Measurements from ENCODE around the gene ADRA2B.
"Not testable (repeated sequence)": the region's sequence is repeated elsewhere in the genome, so short reads cannot be mapped to it uniquely, and the experiment has no call there.

ADRA2B gene

GRCh38 chr2:96143848-96144480 lies 27.6 kb upstream of the ADRA2B start:
- Histone ChIP-seq H3K9ac (peak overlapping the region; percentile 94), H3K27ac (peak overlapping the region; percentile 95), H3K4me3 (peak overlapping the region; percentile 96), H3K27me3 (no peaks in the 10 kb centered on the region), H4K20me1 (peaks cover 28% of the 10 kb centered on the region), H3K9me3 (no peaks in the 10 kb centered on the region), H3K4me2 (peak overlapping the region; percentile 95), H3K36me3 (peaks cover 23% of the 10 kb centered on the region), H3K4me1 (peaks cover 78% of the 10 kb centered on the region)
- no peak for TF ChIP-seq Cebpa-rat (IDR thresholded peaks at IDR 0.05)

- Histone ChIP-seq H3K4me1 (peaks cover 72% of the 10 kb centered on the region), H3K4me3 (peak overlapping the region; percentile 96), H3K9ac (peak overlapping the region; percentile 94), H3K4me2 (peak overlapping the region; percentile 95), H3K27me3 (no peaks in the 10 kb centered on the region), H3K9me3 (no peaks in the 10 kb centered on the region), H3K36me3 (peaks cover 23% of the 10 kb centered on the region), H3K27ac (peak overlapping the region; percentile 8; the same call in 1 of the 2 replicates), H4K20me1 (peaks cover 28% of the 10 kb centered on the region)
- TF ChIP-seq Cebpa-rat (IDR thresholded peaks at IDR 0.05) = no peak
Observed at GRCh38 chr2:96143231-96143847, 27.0 kb upstream of the ADRA2B start.

GRCh38 chr2:96142217-96143113 lies 26.1 kb upstream of the ADRA2B start:
- peaks cover 28% of the 10 kb centered on the region for H4K20me1 ChIP-seq
- H3K27me3 ChIP-seq = no peaks in the 10 kb centered on the region
- H3K4me3 ChIP-seq = peak overlapping the region; percentile 96; the same call in 1 of the 2 replicates
- TF ChIP-seq Cebpa-rat (IDR thresholded peaks at IDR 0.05) = no peak
- H3K9ac ChIP-seq = peak overlapping the region; percentile 94; the same call in 1 of the 2 replicates
- H3K9me3 ChIP-seq = no peaks in the 10 kb centered on the region
- peak overlapping the region; percentile 95 for H3K4me2 ChIP-seq
- peaks cover 23% of the 10 kb centered on the region for H3K36me3 ChIP-seq
- H3K27ac ChIP-seq = peak overlapping the region; percentile 8; the same call in 1 of the 2 replicates
- peaks cover 66% of the 10 kb centered on the region for H3K4me1 ChIP-seq

GRCh38 chr2:96141624-96141967 lies 25.2 kb upstream of the ADRA2B start:
- H3K4me1 ChIP-seq = peaks cover 60% of the 10 kb centered on the region
- H3K27me3 ChIP-seq, H3K27ac ChIP-seq, H3K4me3 ChIP-seq, H3K9ac ChIP-seq, H3K9me3 ChIP-seq: not testable (repeated sequence)
- H3K4me2 ChIP-seq = peak overlapping the region; percentile 55; the same call in 1 of the 2 replicates
- peaks cover 23% of the 10 kb centered on the region for H3K36me3 ChIP-seq
- peaks cover 28% of the 10 kb centered on the region for H4K20me1 ChIP-seq

- H3K27me3 ChIP-seq = no peaks in the 10 kb centered on the region
- H3K4me3 ChIP-seq = no peak overlapping the region
- no peaks in the 10 kb centered on the region for H3K9me3 ChIP-seq
- H3K4me2 ChIP-seq = peak overlapping the region; percentile 55
- H3K4me1 ChIP-seq = peaks cover 55% of the 10 kb centered on the region
- H3K9ac ChIP-seq = no peak overlapping the region
- no peak overlapping the region for H3K27ac ChIP-seq
- peaks cover 28% of the 10 kb centered on the region for H4K20me1 ChIP-seq
- TF ChIP-seq Cebpa-rat (IDR thresholded peaks at IDR 0.05) = no peak
- H3K36me3 ChIP-seq = peaks cover 23% of the 10 kb centered on the region
Observed at GRCh38 chr2:96140941-96141623, 24.7 kb upstream of the ADRA2B start.

GRCh38 chr2:96139181-96139758 lies 22.9 kb upstream of the ADRA2B start:
- peaks cover 50% of the 10 kb centered on the region for H3K4me1 ChIP-seq
- H3K27me3 ChIP-seq = no peaks in the 10 kb centered on the region
- TF ChIP-seq Cebpa-rat (IDR thresholded peaks at IDR 0.05) = no peak
- peaks cover 24% of the 10 kb centered on the region for H4K20me1 ChIP-seq
- H3K4me3 ChIP-seq = no peak overlapping the region
- H3K9ac ChIP-seq = no peak overlapping the region
- H3K27ac ChIP-seq = no peak overlapping the region
- peaks cover 23% of the 10 kb centered on the region for H3K36me3 ChIP-seq
- no peak overlapping the region for H3K4me2 ChIP-seq
- no peaks in the 10 kb centered on the region for H3K9me3 ChIP-seq

GRCh38 chr2:96138179-96139145 lies 22.1 kb upstream of the ADRA2B start, which contains the start of gene ASTL:
Gene ASTL, minus strand, starts transcription at chr2:96138502. Its CDS starts 66 bp downstream, at chr2:96138436.
- Histone ChIP-seq H3K27me3 (no peaks in the 10 kb centered on the region), H3K27ac (no peak within 1 kb of the TSS; the same call in 1 of the 2 replicates), H3K9me3 (no peaks in the 10 kb centered on the region), H3K9ac (no peak within 1 kb of the TSS), H3K36me3 (peaks cover 16% of the 10 kb centered on the region), H4K20me1 (peaks cover 16% of the 10 kb centered on the region), H3K4me3 (no peak within 1 kb of the TSS), H3K4me1 (peaks cover 43% of the 10 kb centered on the region), H3K4me2 (no peak within 1 kb of the TSS)
- no peak for TF ChIP-seq Cebpa-rat (IDR thresholded peaks at IDR 0.05)

Data from BLaER1 (cell line).